Progenitor cell of endocrine pancreas (in vitro differentiated cells): ENCODE results near the gene INO80E. TPM values are rescaled to one million over a fixed set of nuclear protein-coding genes. Genes with fewer than 3 reads are reported as not detected.

ENCODE experiments used
- DNase-seq: peaks from one replicate; pipeline ENCODE4 v3.0.0; 2021; ENCODE audit warnings: low spot score; ENCODE audit not compliant: unreplicated experiment
- H3K27ac Mint-ChIP-seq: 2 replicates; pipeline ENCODE4 v1.8.0; 2021; ENCODE audit warnings: mild to moderate bottlenecking, moderate library complexity, mixed read lengths
- H3K27me3 Mint-ChIP-seq: 2 replicates; pipeline ENCODE4 v1.8.0; 2021; ENCODE audit warnings: mixed read lengths
- H3K36me3 Mint-ChIP-seq: 2 replicates; pipeline ENCODE4 v1.8.0; 2022; ENCODE audit warnings: mixed read lengths; ENCODE audit not compliant: insufficient read depth
- H3K4me1 Mint-ChIP-seq: 2 replicates; pipeline ENCODE4 v1.8.0; 2021; ENCODE audit warnings: low read depth, mixed read lengths
- H3K4me3 Mint-ChIP-seq: 2 replicates; pipeline ENCODE4 v1.8.0; 2021; ENCODE audit warnings: low read depth, mild to moderate bottlenecking, moderate library complexity, mixed read lengths
- H3K9me3 Mint-ChIP-seq: 2 replicates; pipeline ENCODE4 v1.8.0; 2021; ENCODE audit warnings: low read depth, mixed read lengths
- CTCF ChIP-seq: fragments of 200-600 bp; sonication (generic); IDR thresholded peaks from one replicate; pipeline ENCODE4 v1.5.0; 2021; ENCODE audit warnings: antibody characterized with exemption, mild to moderate bottlenecking; ENCODE audit not compliant: unreplicated experiment
- total RNA-seq: library from RNA; stranded (reverse); gene quantifications from 2 replicates; pipeline ENCODE4 v1.2.1, GENCODE V29; 2021

Gene INO80E
- total RNA-seq, 1 donor from 2014 or later = 74.2 TPM

GRCh38 chr16:29975811-29976511 lies 20.1 kb upstream of the INO80E start:
- H3K36me3 Mint-ChIP-seq = peaks cover 22% of the 10 kb centered on the region
- H3K27ac Mint-ChIP-seq = peak overlapping the region; percentile 43
- H3K4me1 Mint-ChIP-seq = peaks cover 22% of the 10 kb centered on the region

GRCh38 chr16:29977063-29977825 lies 18.8 kb upstream of the INO80E start:
- no peaks in the 10 kb centered on the region for H3K27me3 Mint-ChIP-seq

More at GRCh38 chr16:29975811-29976511, 20.1 kb upstream of the INO80E start:
- H3K9me3 Mint-ChIP-seq = peaks cover 6% of the 10 kb centered on the region
- DNase-seq = no peak
- peak overlapping the region; percentile 95 for H3K4me3 Mint-ChIP-seq
- no peaks in the 10 kb centered on the region for H3K27me3 Mint-ChIP-seq
- no peak for TF ChIP-seq CTCF

GRCh38 chr16:29978081-29978480 lies 18.0 kb upstream of the INO80E start:
- H3K4me3 Mint-ChIP-seq = no peak overlapping the region
- H3K36me3 Mint-ChIP-seq = peaks cover 13% of the 10 kb centered on the region

More at GRCh38 chr16:29977063-29977825, 18.8 kb upstream of the INO80E start:
- no peak overlapping the region for H3K27ac Mint-ChIP-seq
- H3K4me3 Mint-ChIP-seq = peak overlapping the region; percentile 41
- no peak for TF ChIP-seq CTCF
- DNase-seq = no peak
- peaks cover 22% of the 10 kb centered on the region for H3K4me1 Mint-ChIP-seq
- peaks cover 16% of the 10 kb centered on the region for H3K36me3 Mint-ChIP-seq
- H3K9me3 Mint-ChIP-seq = peaks cover 6% of the 10 kb centered on the region

GRCh38 chr16:29978564-29979270 lies 17.3 kb upstream of the INO80E start:
- Mint-ChIP-seq H3K36me3 (peaks cover 13% of the 10 kb centered on the region), H3K4me1 (peaks cover 22% of the 10 kb centered on the region), H3K27ac (no peak overlapping the region), H3K4me3 (no peak overlapping the region), H3K9me3 (no peaks in the 10 kb centered on the region), H3K27me3 (no peaks in the 10 kb centered on the region)
- TF ChIP-seq CTCF = no peak
- DNase-seq = no peak

More at GRCh38 chr16:29978081-29978480, 18.0 kb upstream of the INO80E start:
- DNase-seq = no peak
- TF ChIP-seq CTCF = no peak
- peaks cover 22% of the 10 kb centered on the region for H3K4me1 Mint-ChIP-seq
- H3K27me3 Mint-ChIP-seq = no peaks in the 10 kb centered on the region
- peaks cover 2% of the 10 kb centered on the region for H3K9me3 Mint-ChIP-seq
- H3K27ac Mint-ChIP-seq = no peak overlapping the region
